ENCODE measurements around the gene PRKRA.
A peak's percentile ranks its signal among the peaks of the same experiment; 100 is the strongest.
"Not testable (repeated sequence)": the region's sequence is repeated elsewhere in the genome, so short reads cannot be mapped to it uniquely, and the experiment has no call there.

PRKRA gene

GRCh38 chr2:178413472-178414265 is 37.3 kb downstream of the PRKRA start:
- peak; percentile 91 for DNase-seq

- DNase-seq: not testable (repeated sequence)
Observed at GRCh38 chr2:178412453-178412852, 38.5 kb downstream of the PRKRA start.

GRCh38 chr2:178412047-178412446 is 38.9 kb downstream of the PRKRA start:
- no peak for DNase-seq

- no peak for DNase-seq
Observed at GRCh38 chr2:178409261-178409660, 41.7 kb downstream of the PRKRA start.

- DNase-seq: peak; percentile 93
Observed at GRCh38 chr2:178404368-178404767, 46.6 kb downstream of the PRKRA start.

- peak; percentile 78 for DNase-seq
Observed at GRCh38 chr2:178403671-178404306, 47.2 kb downstream of the PRKRA start.

GRCh38 chr2:178401994-178402437 is 49.0 kb downstream of the PRKRA start:
- DNase-seq: no peak

- DNase-seq: peak; percentile 68
Observed at GRCh38 chr2:178397002-178397605, 53.9 kb downstream of the PRKRA start.

- no peak for DNase-seq
Observed at GRCh38 chr2:178395941-178396570, 54.9 kb downstream of the PRKRA start.

GRCh38 chr2:178395295-178395694 is 55.7 kb downstream of the PRKRA start:
- no peak for DNase-seq

GRCh38 chr2:178394859-178395258 is 56.1 kb downstream of the PRKRA start:
- no peak for DNase-seq

GRCh38 chr2:178392215-178392614 is 58.8 kb downstream of the PRKRA start:
- DNase-seq: no peak

GRCh38 chr2:178391701-178392100 is 59.3 kb downstream of the PRKRA start:
- no peak for DNase-seq

GRCh38 chr2:178388287-178388686 is 62.7 kb downstream of the PRKRA start:
- DNase-seq: no peak

- no peak for DNase-seq
Observed at GRCh38 chr2:178386986-178387597, 63.9 kb downstream of the PRKRA start.

- DNase-seq: no peak
Observed at GRCh38 chr2:178385595-178386148, 65.3 kb downstream of the PRKRA start.

- no peak for DNase-seq
Observed at GRCh38 chr2:178383718-178384117, 67.3 kb downstream of the PRKRA start.

Data from activated CD4-positive, alpha-beta T cell treated with anti-CD3 and anti-CD28 coated beads, Interleukin-2, Interleukin-6, amounts not matched to agents 100 ng/mL and 50 ng/mL, durations not matched to agents 16 hours and 8 hours (primary cell).